IMR-90 (cell line): ENCODE data around the gene KIAA0408. TPM values are rescaled to one million over a fixed set of nuclear protein-coding genes. Genes with fewer than 3 reads are reported as not detected.

Experiments used
- ATAC-seq: fragments of 200-7000 bp; cut with Tn5 transposase; 2 replicates; pipeline ENCODE4 v1.9.1; 2020; ENCODE audit warnings: low read depth, mild to moderate bottlenecking, moderate library complexity
- BruUV-seq: library from RNA; stranded (reverse); fragments of 400-500 nt; replicated peaks from 2 replicates; lab custom pipeline; 2021; lab: Mats Ljungman, UMichigan
- CTCF ChIA-PET: fragments of 300-600 bp; formaldehyde crosslinking; extraction: SDS; loops from one replicate; lab custom pipeline; 2021; ENCODE audit warnings: antibody characterized with exemption; lab: Yijun Ruan, JAX
- POLR2A ChIA-PET: fragments of 300-600 bp; sonication (Branson Sonifier 250); formaldehyde crosslinking; loops from one replicate; lab custom pipeline; 2022; ENCODE audit warnings: antibody characterized with exemption; ENCODE audit not compliant: unreplicated experiment; lab: Charles Lee
- DNase-seq: peaks from one replicate; pipeline ENCODE4 v3.0.0; 2013
- H2AFZ ChIP-seq: replicated peaks from 2 replicates; pipeline ENCODE3; 2013; ENCODE audit warnings: low read length, mild to moderate bottlenecking; ENCODE audit not compliant: poor library complexity
- H2AK5ac ChIP-seq: 2 replicates; pipeline ENCODE4 v1.6.1; 2013; ENCODE audit warnings: low read depth, low read length, inconsistent platforms
- H2AK9ac ChIP-seq: replicated peaks from 2 replicates; pipeline ENCODE3; 2013; ENCODE audit warnings: mild to moderate bottlenecking, low read depth, low read length, moderate library complexity; ENCODE audit not compliant: poor library complexity
- H2BK120ac ChIP-seq: 2 replicates; pipeline ENCODE4 v1.6.1; 2013; ENCODE audit warnings: low read depth, low read length, inconsistent platforms
- H2BK15ac ChIP-seq: 3 replicates; pipeline ENCODE4 v1.6.1; 2013; ENCODE audit warnings: low read depth, low read length, inconsistent platforms
- H2BK20ac ChIP-seq: 2 replicates; pipeline ENCODE4 v1.6.1; 2013; ENCODE audit warnings: low read depth, mild to moderate bottlenecking, inconsistent platforms, low read length, moderate library complexity
- H2BK5ac ChIP-seq: 2 replicates; pipeline ENCODE4 v1.6.1; 2013; ENCODE audit warnings: mild to moderate bottlenecking, low read depth, low read length, inconsistent platforms; ENCODE audit not compliant: poor library complexity, severe bottlenecking
- H3K14ac ChIP-seq: replicated peaks from 2 replicates; pipeline ENCODE4 v1.6.1; 2013; ENCODE audit warnings: low read depth, low read length, inconsistent platforms
- H3K18ac ChIP-seq: 2 replicates; pipeline ENCODE4 v1.6.1; 2013; ENCODE audit warnings: low read depth, low read length, control low read depth
- H3K23ac ChIP-seq: 2 replicates; pipeline ENCODE4 v1.6.1; 2013; ENCODE audit warnings: low read depth, low read length, inconsistent platforms
- H3K27ac ChIP-seq: 2 replicates; pipeline ENCODE4 v1.5.1; 2013; ENCODE audit warnings: mild to moderate bottlenecking, control low read depth, low read length; ENCODE audit not compliant: insufficient read depth
- H3K27me3 ChIP-seq: 2 replicates; pipeline ENCODE4 v1.6.1; 2013; ENCODE audit warnings: low read length; ENCODE audit not compliant: control insufficient read depth, insufficient read depth
- H3K36me3 ChIP-seq: 2 replicates; pipeline ENCODE4 v1.6.1; 2013; ENCODE audit warnings: low read length, mixed read lengths; ENCODE audit not compliant: control insufficient read depth, insufficient read depth
- H3K4ac ChIP-seq: 2 replicates; pipeline ENCODE4 v1.6.1; 2013; ENCODE audit warnings: low read depth, low read length, inconsistent platforms
- H3K4me1 ChIP-seq: 2 replicates; pipeline ENCODE4 v1.6.1; 2013; ENCODE audit warnings: low read length, mixed read lengths; ENCODE audit not compliant: control insufficient read depth, insufficient read depth
- H3K4me2 ChIP-seq: 2 replicates; pipeline ENCODE4 v1.6.1; 2013; ENCODE audit warnings: low read depth, mild to moderate bottlenecking, control low read depth, low read length, moderate library complexity
- H3K4me3 ChIP-seq: 2 replicates; pipeline ENCODE4 v1.5.1; 2013; ENCODE audit warnings: low read depth, mild to moderate bottlenecking, control low read depth, low read length, moderate library complexity; ENCODE audit not compliant: insufficient read depth
- H3K56ac ChIP-seq: 2 replicates; pipeline ENCODE4 v1.6.1; 2013; ENCODE audit warnings: low read length, inconsistent platforms; ENCODE audit not compliant: insufficient read depth; ENCODE audit errors: extremely low read depth
- H3K79me1 ChIP-seq, 2 experiments: 2 replicates each; pipeline ENCODE4 v1.6.1; 2013; ENCODE audit warnings: low read length in 2 of 2, inconsistent platforms in 1 of 2, low read depth in 1 of 2
- H3K9ac ChIP-seq: 2 replicates; pipeline ENCODE4 v1.6.1; 2013; ENCODE audit warnings: low read depth, low read length, control low read depth
- H3K9me1 ChIP-seq: 2 replicates; pipeline ENCODE4 v1.6.1; 2013; ENCODE audit warnings: low read length, inconsistent platforms; ENCODE audit not compliant: insufficient read depth
- H3K9me3 ChIP-seq: 2 replicates; pipeline ENCODE4 v1.6.1; 2013; ENCODE audit warnings: low read length; ENCODE audit not compliant: control insufficient read depth, insufficient read depth
- H4K20me1 ChIP-seq: 2 replicates; pipeline ENCODE4 v1.6.1; 2013; ENCODE audit warnings: low read length, inconsistent platforms; ENCODE audit not compliant: insufficient read depth
- H4K5ac ChIP-seq: 2 replicates; pipeline ENCODE4 v1.6.1; 2013; ENCODE audit warnings: mild to moderate bottlenecking, low read depth, low read length, control low read depth
- H4K8ac ChIP-seq, 2 experiments: 2 replicates each; pipeline ENCODE4 v1.6.1; 2013; ENCODE audit warnings: low read depth in 2 of 2, low read length in 2 of 2, control low read depth in 1 of 2, inconsistent platforms in 1 of 2
- H4K91ac ChIP-seq: 2 replicates; pipeline ENCODE4 v1.6.1; 2013; ENCODE audit warnings: low read depth, low read length, inconsistent platforms; ENCODE audit not compliant: insufficient read depth
- BHLHE40 ChIP-seq: fragments of 150-350 bp; IDR thresholded peaks from 2 replicates; pipeline ENCODE4 v1.6.1; 2016; ENCODE audit warnings: mild to moderate bottlenecking, low read depth, low read length
- CEBPB ChIP-seq: IDR thresholded peaks from 2 replicates; pipeline ENCODE4 v1.6.1; 2012; ENCODE audit warnings: low read depth, low read length, improper control_type of control experiment
- FOS ChIP-seq: fragments of 150-350 bp; IDR thresholded peaks from 2 replicates; pipeline ENCODE4 v1.6.1; 2016; ENCODE audit warnings: low read depth, low read length
- MAFK ChIP-seq: IDR thresholded peaks from 2 replicates; pipeline ENCODE4 v1.6.1; 2012; ENCODE audit warnings: low read depth, low read length, improper control_type of control experiment
- MXI1 ChIP-seq: IDR thresholded peaks from 2 replicates; pipeline ENCODE4 v1.6.1; 2012; ENCODE audit warnings: low read depth, mild to moderate bottlenecking, low read length, moderate library complexity, borderline replicate concordance
- NFE2L2 ChIP-seq: fragments of 150-350 bp; IDR thresholded peaks from 2 replicates; pipeline ENCODE4 v1.6.1; 2016; ENCODE audit warnings: low read depth, mild to moderate bottlenecking, low read length
- POLR2A ChIP-seq: IDR thresholded peaks from 2 replicates; pipeline ENCODE4 v1.6.1; 2012; ENCODE audit warnings: mild to moderate bottlenecking, low read depth, low read length
- RAD21 ChIP-seq: IDR thresholded peaks from 2 replicates; pipeline ENCODE4 v1.6.1; 2012; ENCODE audit warnings: low read length, improper control_type of control experiment
- RCOR1 ChIP-seq: IDR thresholded peaks from 2 replicates; pipeline ENCODE4 v1.6.1; 2012; ENCODE audit warnings: mild to moderate bottlenecking, low read length, improper control_type of control experiment; ENCODE audit not compliant: insufficient replicate concordance
- SMC3 ChIP-seq: fragments of 150-350 bp; IDR thresholded peaks from 2 replicates; pipeline ENCODE4 v1.6.1; 2016; ENCODE audit warnings: low read depth, mild to moderate bottlenecking, antibody characterized with exemption, low read length, moderate library complexity
- WGBS, 2 experiments: methylation state at CpG; one replicate each; pipeline versions ENCODE4 v1.1.5 to v1.1.7; 2013; ENCODE audit warnings: missing lambda C conversion rate in 2 of 2; ENCODE audit not compliant: insufficient read length in 1 of 2; ENCODE audit errors: extremely low coverage in 2 of 2; 5-methylcytosine and 5-hydroxymethylcytosine counted together
- dilution Hi-C: fragments of 300-500 bp; cut with HindIII; formaldehyde crosslinking; loops from one replicate; pipeline ENCODE4 v1.14.3; 2018; ENCODE audit warnings: low sequenced_read_pairs; ENCODE audit not compliant: unreplicated experiment
- in situ Hi-C: fragments of 300-500 bp; cut with MboI; formaldehyde crosslinking; loops from 3 replicates; pipeline ENCODE4 v1.14.3; 2019; ENCODE audit warnings: low sequenced_read_pairs, inconsistent platforms, mixed read lengths
- intact Hi-C: fragments of 100-400 bp; cut with micrococcal nuclease; formaldehyde crosslinking; loops from 2 replicates; pipeline ENCODE4 v1.10.0; 2022
- polyA plus RNA-seq, 3 experiments: library from polyadenylated mRNA; depleted of rRNA; stranded (reverse); fragments of >200 nt; gene quantifications; 2 replicates each; pipeline ENCODE4 v1.2.3, GENCODE V29; 2012; ENCODE audit warnings: low replicate concordance in 1 of 3
- total RNA-seq: library from RNA; depleted of rRNA; stranded (reverse); fragments of >200 nt; gene quantifications from 2 replicates; pipeline ENCODE4 v1.2.3, GENCODE V29; 2012
- TF ChIP-seq, protein P1 (sequence below): conservative IDR thresholded peaks from 2 replicates; pipeline ENCODE4 v1.5.1; 2012; ENCODE audit warnings: mild to moderate bottlenecking, low read depth, low read length, improper control_type of control experiment

The KIAA0408 gene
- total and polyA plus RNA-seq, 2 of the 4 experiments (the other 2 are of a cell fraction): 0.90 to 2.9 TPM

DNA sequence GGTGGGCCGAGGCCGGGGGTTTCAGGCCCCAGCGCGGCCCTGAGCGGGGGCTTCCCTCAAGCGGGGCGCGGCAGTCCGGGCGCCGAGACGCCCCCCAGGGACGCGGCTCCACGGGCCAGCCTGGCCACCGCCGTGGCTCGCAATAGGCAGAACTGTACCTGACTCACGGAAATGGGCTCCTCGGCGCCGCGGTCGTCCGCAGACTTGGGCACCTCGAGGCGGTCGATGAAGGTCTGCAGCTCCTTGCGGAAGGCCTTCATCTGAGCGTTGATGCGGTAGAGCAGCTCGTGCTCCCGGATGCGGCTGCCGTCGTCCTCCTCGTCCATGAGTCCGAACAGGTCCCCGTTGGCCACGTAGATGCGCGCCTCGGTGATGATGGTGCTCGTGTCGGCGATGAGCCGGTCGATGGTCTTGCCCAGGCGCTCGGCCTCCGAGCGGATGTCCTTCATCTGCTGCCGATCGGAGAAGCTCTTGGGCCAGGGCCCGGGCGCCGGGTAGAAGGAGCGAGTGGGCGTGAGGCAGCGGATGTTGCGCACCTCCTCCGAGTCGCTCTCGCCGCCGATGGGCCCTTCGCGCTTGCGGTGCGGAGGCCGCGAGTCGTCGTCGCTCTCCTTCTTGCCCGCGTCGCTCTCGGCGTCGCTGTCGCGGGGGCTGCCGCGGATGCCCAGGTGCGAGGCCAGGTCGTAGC is 16.1 kb upstream of the KIAA0408 start:
- Histone ChIP-seq H3K4me2 (no peak overlapping the region), H3K9me1 (peaks cover 7% of the 10 kb centered on the region; the same call in 1 of the 2 replicates), H2BK120ac (no peak overlapping the region), H3K4me1 (peaks cover 2% of the 10 kb centered on the region; the same call in 1 of the 2 replicates), H3K23ac (no peak overlapping the region), H2BK20ac (no peak overlapping the region), H2AK9ac (no peak overlapping the region), H3K18ac (no peak overlapping the region), H3K36me3 (no peaks in the 10 kb centered on the region), H3K4me3 (no peak overlapping the region), H4K91ac (no peak overlapping the region), H2AFZ (peak overlapping the region; percentile 59), H3K14ac (no peak overlapping the region), H2BK15ac (no peak overlapping the region), H4K5ac (no peak overlapping the region), H4K8ac (no peak overlapping the region), H3K27me3 (no peaks in the 10 kb centered on the region), H3K9ac (no peak overlapping the region), H3K9me3 (no peaks in the 10 kb centered on the region), H3K79me1 (no peaks in the 10 kb centered on the region), H2AK5ac (no peak overlapping the region), H3K56ac (no peak overlapping the region), H4K20me1 (no peaks in the 10 kb centered on the region; the same call in 1 of the 2 replicates), H3K27ac (no peak overlapping the region), H3K4ac (no peak overlapping the region), H2BK5ac (no peak overlapping the region)
- intact Hi-C loops (no loop called here), dilution Hi-C loops (no loop called here), in situ Hi-C loops (no loop called here)
- ATAC-seq (no peak), DNase-seq (no peak)
- TF ChIP-seq BHLHE40: no peak
- no peak for TF ChIP-seq POLR2A
- TF ChIP-seq, protein P1, sequence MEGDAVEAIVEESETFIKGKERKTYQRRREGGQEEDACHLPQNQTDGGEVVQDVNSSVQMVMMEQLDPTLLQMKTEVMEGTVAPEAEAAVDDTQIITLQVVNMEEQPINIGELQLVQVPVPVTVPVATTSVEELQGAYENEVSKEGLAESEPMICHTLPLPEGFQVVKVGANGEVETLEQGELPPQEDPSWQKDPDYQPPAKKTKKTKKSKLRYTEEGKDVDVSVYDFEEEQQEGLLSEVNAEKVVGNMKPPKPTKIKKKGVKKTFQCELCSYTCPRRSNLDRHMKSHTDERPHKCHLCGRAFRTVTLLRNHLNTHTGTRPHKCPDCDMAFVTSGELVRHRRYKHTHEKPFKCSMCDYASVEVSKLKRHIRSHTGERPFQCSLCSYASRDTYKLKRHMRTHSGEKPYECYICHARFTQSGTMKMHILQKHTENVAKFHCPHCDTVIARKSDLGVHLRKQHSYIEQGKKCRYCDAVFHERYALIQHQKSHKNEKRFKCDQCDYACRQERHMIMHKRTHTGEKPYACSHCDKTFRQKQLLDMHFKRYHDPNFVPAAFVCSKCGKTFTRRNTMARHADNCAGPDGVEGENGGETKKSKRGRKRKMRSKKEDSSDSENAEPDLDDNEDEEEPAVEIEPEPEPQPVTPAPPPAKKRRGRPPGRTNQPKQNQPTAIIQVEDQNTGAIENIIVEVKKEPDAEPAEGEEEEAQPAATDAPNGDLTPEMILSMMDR: no peak
- TF ChIP-seq RCOR1: no peak
- no peak for TF ChIP-seq CEBPB
- no peak for TF ChIP-seq FOS
- no peak for TF ChIP-seq RAD21
- TF ChIP-seq NFE2L2: no peak
- no peak for TF ChIP-seq MAFK
- no peak for TF ChIP-seq SMC3
- no peak for TF ChIP-seq MXI1
- POLR2A ChIA-PET: no interaction called here
- WGBS, 2 experiments: 97% methylated on average over 61 of the region's 87 CpGs; no CpG with 5 or more reads in 1 of the 2 experiments
- BruUV-seq: no TSS peak
- CTCF ChIA-PET: interaction anchor here (0.7 kb wide), 1 partner anchor 40 kb away, joined by 4 read pairs; no protein-coding TSS in a partner anchor
